ENCODE results near the gene FAM210B. TPM values are rescaled to one million over a fixed set of nuclear protein-coding genes. Genes with fewer than 3 reads are reported as not detected.
A peak's percentile ranks its signal among the peaks of the same experiment; 100 is the strongest.
"Not testable (repeated sequence)": the region's sequence is repeated elsewhere in the genome, so short reads cannot be mapped to it uniquely, and the experiment has no call there.

The FAM210B gene
- total and polyA plus RNA-seq, 2 experiments from 2014 or later, result 64.2 to 101 TPM

- TF ChIP-seq CTCF (IDR thresholded peaks at IDR 0.05; ENCODE audit: low read depth, low read length), result no peak
- H3K27ac ChIP-seq, result no peak overlapping the region
- no peaks in the 10 kb centered on the region for H3K9me3 ChIP-seq (ENCODE audit: low read depth)
- no peak for DNase-seq (ENCODE audit: low read depth in 1 of 2, low spot score in 1 of 2)
- no peak overlapping the region for H3K4me3 ChIP-seq
- H3K36me3 ChIP-seq, result peaks cover 19% of the 10 kb centered on the region
- H3K4me1 ChIP-seq (ENCODE audit: low read depth), result peaks cover 13% of the 10 kb centered on the region
- H3K27me3 ChIP-seq, result no peaks in the 10 kb centered on the region
Measured at GRCh38 chr20:56388882-56389281, 30.1 kb downstream of the FAM210B start.

GRCh38 chr20:56389807-56390206, 31.0 kb downstream of the FAM210B start:
- Histone ChIP-seq H3K27ac (no peak overlapping the region), H3K4me3 (no peak overlapping the region), H3K27me3 (no peaks in the 10 kb centered on the region), H3K36me3 (peaks cover 14% of the 10 kb centered on the region), H3K9me3 (ENCODE audit: low read depth) (no peaks in the 10 kb centered on the region), H3K4me1 (ENCODE audit: low read depth) (peaks cover 13% of the 10 kb centered on the region)
- DNase-seq (ENCODE audit: low read depth in 1 of 2, low spot score in 1 of 2), result no peak
- no peak for TF ChIP-seq CTCF (IDR thresholded peaks at IDR 0.05; ENCODE audit: low read depth, low read length)

GRCh38 chr20:56390396-56390795, 31.6 kb downstream of the FAM210B start:
- not testable (repeated sequence) for H3K27me3 ChIP-seq; H3K9me3 ChIP-seq (ENCODE audit: low read depth); H3K27ac ChIP-seq; DNase-seq (ENCODE audit: low read depth in 1 of 2, low spot score in 1 of 2)
- Histone ChIP-seq H3K4me1 (ENCODE audit: low read depth) (peaks cover 13% of the 10 kb centered on the region), H3K36me3 (peaks cover 12% of the 10 kb centered on the region), H3K4me3 (peak overlapping the region; percentile 62)

- Histone ChIP-seq H3K9me3 (ENCODE audit: low read depth) (no peaks in the 10 kb centered on the region), H3K36me3 (peaks cover 16% of the 10 kb centered on the region), H3K27me3 (no peaks in the 10 kb centered on the region), H3K27ac (peak overlapping the region; percentile 82), H3K4me3 (peak overlapping the region; percentile 62), H3K4me1 (ENCODE audit: low read depth) (peaks cover 13% of the 10 kb centered on the region)
- DNase-seq (ENCODE audit: low read depth in 1 of 2, low spot score in 1 of 2), result no peak
- TF ChIP-seq CTCF (IDR thresholded peaks at IDR 0.05; ENCODE audit: low read depth, low read length), result no peak
Measured at GRCh38 chr20:56391037-56391436, 32.3 kb downstream of the FAM210B start.

GRCh38 chr20:56391596-56392131, 32.9 kb downstream of the FAM210B start:
- peak in 1 of 2 donors; percentile 10 for DNase-seq (ENCODE audit: low read depth in 1 of 2, low spot score in 1 of 2)
- Histone ChIP-seq H3K36me3 (peaks cover 17% of the 10 kb centered on the region), H3K27ac (peak overlapping the region; percentile 82), H3K4me3 (peak overlapping the region; percentile 62), H3K4me1 (ENCODE audit: low read depth) (peaks cover 13% of the 10 kb centered on the region), H3K9me3 (ENCODE audit: low read depth) (no peaks in the 10 kb centered on the region), H3K27me3 (no peaks in the 10 kb centered on the region)
- TF ChIP-seq CTCF (IDR thresholded peaks at IDR 0.05; ENCODE audit: low read depth, low read length), result no peak

- no peak for TF ChIP-seq CTCF (IDR thresholded peaks at IDR 0.05; ENCODE audit: low read depth, low read length)
Measured at GRCh38 chr20:56392132-56392880, 33.5 kb downstream of the FAM210B start, which contains the start of the genes AURKA and CSTF1. AURKA (minus strand) TSS chr20:56392215; CDS start chr20:56388197, 4,018 bp downstream. CSTF1 (plus strand) TSS chr20:56392645; CDS start chr20:56395553, 2,908 bp downstream.

More at GRCh38 chr20:56392132-56392880, 33.5 kb downstream of the FAM210B start, which contains the start of the genes AURKA and CSTF1:
- Histone ChIP-seq H3K4me1 (ENCODE audit: low read depth) (peaks cover 13% of the 10 kb centered on the region), H3K27ac (peak within 1 kb of the TSS; percentile 82), H3K36me3 (peaks cover 19% of the 10 kb centered on the region), H3K9me3 (ENCODE audit: low read depth) (no peaks in the 10 kb centered on the region), H3K4me3 (peak within 1 kb of the TSS; percentile 62), H3K27me3 (no peaks in the 10 kb centered on the region)
- DNase-seq (ENCODE audit: low read depth in 1 of 2, low spot score in 1 of 2), result peak; percentile 99 to 100
